Heart left ventricle (tissue), 16 donors: Measurements from ENCODE around the gene ARHGEF40. TPM values are rescaled to one million over a fixed set of nuclear protein-coding genes. Genes with fewer than 3 reads are reported as not detected.

Source experiments
- ATAC-seq, 4 donors: fragments of 200-7000 bp; cut with Tn5 transposase; one replicate each; pipeline ENCODE4 v1.9.1; 2020 to 2022; ENCODE audit warnings: moderate library complexity in 4 of 4, mild to moderate bottlenecking in 3 of 4, moderate number of reproducible peaks in 1 of 4
- DNase-seq, 5 donors: peaks; one replicate each; pipeline ENCODE4 v3.0.0-alpha.2; 2020
- H3K27ac ChIP-seq, 12 donors: fragments of 200-600 bp; sonication (generic) in 4 of 12; one replicate each; pipeline versions ENCODE4 v1.5.0 to v1.8.0; 2016 to 2022; ENCODE audit warnings: mild to moderate bottlenecking in 2 of 12
- H3K27me3 ChIP-seq, 9 donors: fragments of 200-600 bp; sonication (generic) in 2 of 9; one replicate each; pipeline versions ENCODE4 v1.5.1 to v1.8.0; 2016 to 2022; ENCODE audit warnings: mild to moderate bottlenecking in 3 of 9
- H3K36me3 ChIP-seq, 9 donors: fragments of 200-600 bp; sonication (generic) in 2 of 9; one replicate each; pipeline versions ENCODE4 v1.5.0 to v1.8.0; 2018 to 2022; ENCODE audit warnings: mild to moderate bottlenecking in 2 of 9
- H3K4me1 ChIP-seq, 12 donors: fragments of 200-600 bp; sonication (generic) in 4 of 12; one replicate each; pipeline versions ENCODE4 v1.5.0 to v1.8.0; 2016 to 2022; ENCODE audit warnings: mild to moderate bottlenecking in 3 of 12
- H3K4me3 ChIP-seq, 12 donors: fragments of 200-600 bp; sonication (generic) in 4 of 12; one replicate each; pipeline versions ENCODE4 v1.5.0 to v1.8.0; 2017 to 2022; ENCODE audit warnings: mild to moderate bottlenecking in 9 of 12, moderate library complexity in 4 of 12
- H3K9me3 ChIP-seq, 12 donors: fragments of 200-600 bp; sonication (generic) in 4 of 12; one replicate each; pipeline versions ENCODE4 v1.5.0 to v1.8.0; 2016 to 2022; ENCODE audit warnings: mild to moderate bottlenecking in 1 of 12
- CTCF ChIP-seq, 12 donors: fragments of 200-600 bp; sonication (generic) in 4 of 12; IDR thresholded peaks; one replicate each; pipeline versions ENCODE4 v1.5.0 to v1.8.0; 2018 to 2022; ENCODE audit warnings: antibody characterized with exemption in 12 of 12, mild to moderate bottlenecking in 5 of 12
- POLR2A ChIP-seq, 2 donors: fragments of 450-650 bp; IDR thresholded peaks; one replicate each; pipeline ENCODE4 v1.6.1; 2017; ENCODE audit warnings: antibody characterized with exemption in 2 of 2, mild to moderate bottlenecking in 2 of 2, moderate library complexity in 2 of 2
- WGBS, 4 donors: extraction: QIAGEN DNeasy Blood & Tissue Kit in 2 of 4; methylation state at CpG; one replicate each; pipeline versions ENCODE4 v1.1.5 to v1.1.7; 2013 to 2018; 5-methylcytosine and 5-hydroxymethylcytosine counted together
- intact Hi-C, 10 donors: fragments of 100-400 bp; cut with DNase I; formaldehyde crosslinking; loops; one replicate each; pipeline versions ENCODE4 v1.11.1 to v1.14.2; 2022
- polyA plus RNA-seq, 2 donors: library from polyadenylated mRNA; stranded (reverse); fragments of 200-250 nt; gene quantifications; one replicate each; pipeline ENCODE4 v1.2.3, GENCODE V29; 2013
- total RNA-seq, 9 donors: library from RNA; depleted of rRNA in 2 of 9; stranded (reverse); fragments of >200 nt in 2 of 9; fragmentation: NEBNext Ultra II Directional in 3 of 9; extraction: Animal tissue kit (Norgen Biotek cat#: 25700) in 3 of 9; gene quantifications; one replicate each; pipeline versions ENCODE4 v1.1.0 to v1.2.4, GENCODE V29; 2016 to 2023
- donor health status: ischemic (EF 13 %, LVEDD 7.1; RV severe dilation, severe dysfunction).
- donor health status: healthy with polysubstance abuse.
- donor health status: DM: no; HTN: yes; CAD: no.
- donor health status: DM: no; HTN: no; CAD: no.
- donor health status: ischemic (EF 25% LVEDD 6.9; RV normal size, moderate dysfunction).
- donor health status: ischemic (EF 25% LVEDD 5.7; RV mildly dilated, moderate dysfunction).
- donor health status: healthy.
- donor health status: DM: yes; HTN: yes; CAD: no.
- donor health status: ischemic (EF 35%, LVEDD 5.7; RV mildly dilated, moderate dysfunction).
- donor health status: nonischemic (EF 11% LVEDD 7.7; RV severe dilation, severe dysfunction).
- donor health status: DM: yes; HTN: yes; CAD: no.
- donor health status: PGD.
- donor health status: ischemic (EF 29% LVEDD 5.4; RV normal size, mild dysfunction).
- donor health status: nonischemic (EF 23%, LVEDD 6.1; RV moderate dilation, normal function).

Gene ARHGEF40
- total and polyA plus RNA-seq, 11 donors: 15.5 to 31.5 (median 18.7) TPM

- intact Hi-C loops: loop anchor here in 9 of 10 donors (1.0 to 5.0 kb wide), 8 partner anchors 22 to 39 kb away; partner anchors contain the start of gene TMEM253 (in 1 of the 9)
- Histone ChIP-seq H3K9me3 (no peaks in the 10 kb centered on the region), H3K4me1 (peaks cover 0 to 40% (median 28%) of the 10 kb centered on the region in 12 donors), H3K27me3 (peaks cover 0 to 6% (median 0%) of the 10 kb centered on the region in 9 donors), H3K36me3 (peaks cover 0 to 12% (median 5%) of the 10 kb centered on the region in 9 donors), H3K4me3 (peak overlapping the region; percentile 14 to 99 (median 82)), H3K27ac (peak overlapping the region in 11 of 12 donors; percentile 87 to 99 (median 93))
- peak; percentile 23 to 46 (median 32) for ATAC-seq
- TF ChIP-seq POLR2A (IDR thresholded peaks at IDR 0.05): no peak
- peak; percentile 57 to 79 (median 67) for TF ChIP-seq CTCF (IDR thresholded peaks at IDR 0.05)
- WGBS, 4 donors: 2 to 4% (median 3%) methylated on average over 43 to 45 of the region's 45 CpGs
- peak in 4 of 5 donors; percentile 57 to 69 (median 66) for DNase-seq
These were observed 1.4 kb upstream of the ARHGEF40 start for GRCh38 chr14:21068521-21069387.

- H3K27me3 ChIP-seq: peaks cover 0 to 6% (median 0%) of the 10 kb centered on the region in 9 donors
- peak in 3 of 4 donors; percentile 4 to 31 (median 22) for ATAC-seq
- peak; percentile 62 to 73 (median 66) for DNase-seq
- H3K27ac ChIP-seq: peak overlapping the region; percentile 86 to 99 (median 92)
- intact Hi-C loops: loop anchor here (1.0 to 5.0 kb wide), 8 partner anchors 21 to 38 kb away; partner anchors contain the start of gene TMEM253 (in 1 of the 10)
- 0 to 3% (median 1%) methylated on average over 30 to 40 of the region's 40 CpGs for WGBS, 4 donors
- H3K4me1 ChIP-seq: peaks cover 0 to 40% (median 28%) of the 10 kb centered on the region in 12 donors
- peaks cover 0 to 20% (median 13%) of the 10 kb centered on the region in 9 donors for H3K36me3 ChIP-seq
- H3K9me3 ChIP-seq: no peaks in the 10 kb centered on the region
- H3K4me3 ChIP-seq: peak overlapping the region; percentile 68 to 99 (median 82)
- TF ChIP-seq CTCF (IDR thresholded peaks at IDR 0.05) (no peak), POLR2A (IDR thresholded peaks at IDR 0.05) (no peak)
These were observed 569 bp upstream of the ARHGEF40 start for GRCh38 chr14:21069388-21070082.

GRCh38 chr14:21070610-21071224, 613 bp downstream of the ARHGEF40 start:
- peak; percentile 61 to 82 (median 70) for DNase-seq
- H3K4me3 ChIP-seq: peak overlapping the region; percentile 68 to 99 (median 82)
- peak; percentile 16 to 50 (median 24) for ATAC-seq
- no peaks in the 10 kb centered on the region for H3K9me3 ChIP-seq
- TF ChIP-seq CTCF (IDR thresholded peaks at IDR 0.05) (peak in 1 of 12 donors; percentile 12), POLR2A (IDR thresholded peaks at IDR 0.05) (no peak)
- peaks cover 0 to 6% (median 0%) of the 10 kb centered on the region in 9 donors for H3K27me3 ChIP-seq
- peaks cover 0 to 32% (median 24%) of the 10 kb centered on the region in 9 donors for H3K36me3 ChIP-seq
- peaks cover 0 to 40% (median 28%) of the 10 kb centered on the region in 12 donors for H3K4me1 ChIP-seq
- H3K27ac ChIP-seq: peak overlapping the region; percentile 86 to 99 (median 92)
- intact Hi-C loops: loop anchor here in 4 of 10 donors (1.0 to 2.0 kb wide), 5 partner anchors 20 to 34 kb away; no protein-coding TSS in a partner anchor
- 0 to 1% (median 1%) methylated on average over 20 to 23 of the region's 23 CpGs for WGBS, 4 donors
